HG03060 (cell line): ENCODE data around the gene LCN9.
"Not testable (repeated sequence)": the region's sequence is repeated elsewhere in the genome, so short reads cannot be mapped to it uniquely, and the experiment has no call there.

Experiments used
- ATAC-seq: cut with Tn5 transposase; IDR thresholded peaks from one replicate; pipeline ENCODE4 v1.9.1; 2021; ENCODE audit warnings: low read depth, moderate number of reproducible peaks; ENCODE audit not compliant: unreplicated experiment

Gene LCN9

DNA sequence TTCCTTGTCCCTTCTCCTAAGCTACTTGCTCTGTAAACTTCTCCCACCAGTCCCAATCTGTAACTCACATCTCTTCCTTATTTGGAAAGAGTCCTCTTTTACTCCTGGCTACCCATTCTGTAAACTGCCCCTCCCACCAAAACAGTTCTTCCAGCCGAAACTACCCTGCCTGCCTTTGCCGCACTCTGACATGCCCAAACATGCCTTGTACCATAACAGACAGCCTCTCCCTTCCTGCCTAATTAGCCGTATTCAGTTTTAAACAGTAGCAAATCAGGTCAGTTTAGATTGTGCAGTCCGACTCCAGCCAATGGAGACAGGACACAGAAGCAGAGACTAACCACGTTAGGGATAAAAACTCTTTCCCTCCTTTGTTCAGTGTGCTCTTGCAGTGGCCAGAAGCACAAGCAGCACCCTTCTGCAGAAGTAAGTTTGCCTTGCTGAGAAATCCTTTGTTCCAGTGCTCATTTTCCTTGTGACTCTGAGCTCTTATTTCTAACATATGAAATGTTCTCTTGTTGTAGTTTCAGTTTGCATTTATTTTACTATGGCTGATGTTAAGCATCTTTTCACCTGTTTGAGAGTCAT, 18.4 kb upstream of the LCN9 start:
- no peak for ATAC-seq

DNA sequence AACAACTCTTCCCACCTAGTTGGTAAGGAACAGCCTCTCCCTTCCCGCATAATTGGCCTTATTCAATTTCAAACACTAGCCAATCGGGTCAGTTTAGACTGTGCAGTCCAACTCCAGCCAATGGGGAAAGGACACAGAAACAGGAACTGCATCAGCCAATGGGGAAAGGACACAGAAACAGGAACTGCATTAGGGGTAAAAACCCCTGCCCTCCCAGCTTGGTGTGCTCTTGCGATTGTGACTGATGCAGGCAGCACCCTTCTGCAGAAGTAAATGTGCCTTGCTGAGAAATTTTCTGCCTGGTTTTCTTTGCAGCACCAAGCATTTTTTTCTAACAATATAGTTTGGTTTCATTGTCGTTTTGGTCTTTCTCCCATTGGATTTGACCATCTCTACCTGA, 15.2 kb upstream of the LCN9 start:
- no peak for ATAC-seq

DNA sequence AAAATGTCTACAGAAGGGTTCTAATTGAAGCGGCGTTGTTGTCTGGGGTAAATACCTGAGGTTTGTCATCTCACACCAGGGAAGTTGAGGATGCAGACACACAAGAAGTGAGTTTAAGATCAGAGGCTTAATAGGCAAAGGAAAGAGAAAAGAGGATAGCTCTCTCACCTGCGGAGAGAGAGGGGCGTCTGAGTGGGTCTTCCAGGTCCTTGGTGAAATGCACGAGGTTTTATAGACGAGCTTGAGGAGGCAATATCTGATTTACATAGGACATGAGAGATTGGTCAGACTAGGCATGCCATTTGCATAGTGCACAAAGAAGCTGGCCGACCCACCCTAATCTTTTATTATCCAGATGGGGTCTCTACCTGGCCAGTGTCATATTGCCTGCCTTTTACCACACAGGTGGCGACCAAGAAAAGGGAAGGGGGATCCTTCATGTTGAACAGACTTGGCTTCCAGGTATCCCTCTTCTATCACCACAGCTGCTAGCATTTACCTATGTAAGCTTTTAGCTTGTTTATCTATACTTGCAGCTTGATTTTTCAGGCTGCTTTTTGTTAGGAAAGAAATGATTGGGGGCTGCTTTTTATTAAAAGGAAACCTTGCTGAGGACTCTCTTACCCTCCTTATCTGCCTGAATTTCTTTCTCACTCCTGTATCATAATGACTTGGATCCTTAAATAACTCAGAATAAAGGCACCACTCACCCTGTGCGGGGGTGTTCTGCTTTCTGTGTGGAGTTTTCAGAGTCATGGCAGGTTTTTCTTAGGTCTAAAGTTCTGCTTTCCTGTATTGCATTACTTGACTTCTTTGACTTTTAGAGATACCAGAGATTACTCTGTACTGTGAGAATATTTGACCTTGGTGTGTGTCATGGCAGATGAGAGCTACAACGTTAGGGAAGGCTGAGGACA, 14.4 kb upstream of the LCN9 start:
- no peak for ATAC-seq

- ATAC-seq: no peak
Measured at GRCh38 chr9:135649508-135649907, 13.6 kb upstream of the LCN9 start.

- ATAC-seq: no peak
Measured at GRCh38 chr9:135650408-135650807, 12.7 kb upstream of the LCN9 start.

DNA sequence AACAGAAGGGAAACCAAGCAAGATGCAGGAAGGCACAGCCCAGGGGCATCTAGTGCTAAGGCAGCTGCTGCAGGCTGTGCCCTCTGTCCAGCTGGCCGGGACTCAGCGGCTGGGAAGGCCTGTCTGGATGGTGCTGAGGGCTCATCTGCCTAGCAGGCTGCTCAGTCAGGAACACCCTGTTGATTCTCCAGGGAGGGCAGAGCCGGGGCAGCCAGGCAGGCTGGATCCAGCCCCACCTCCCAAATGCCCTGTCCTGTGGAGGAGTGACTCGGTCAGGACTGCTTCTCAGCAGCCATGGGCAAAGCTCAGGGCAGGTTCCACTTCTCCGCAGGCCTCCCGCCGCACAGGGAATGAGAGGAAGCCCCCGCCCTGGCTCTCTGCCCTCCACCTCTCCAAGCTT, 7.8 kb upstream of the LCN9 start:
- no peak for ATAC-seq

DNA sequence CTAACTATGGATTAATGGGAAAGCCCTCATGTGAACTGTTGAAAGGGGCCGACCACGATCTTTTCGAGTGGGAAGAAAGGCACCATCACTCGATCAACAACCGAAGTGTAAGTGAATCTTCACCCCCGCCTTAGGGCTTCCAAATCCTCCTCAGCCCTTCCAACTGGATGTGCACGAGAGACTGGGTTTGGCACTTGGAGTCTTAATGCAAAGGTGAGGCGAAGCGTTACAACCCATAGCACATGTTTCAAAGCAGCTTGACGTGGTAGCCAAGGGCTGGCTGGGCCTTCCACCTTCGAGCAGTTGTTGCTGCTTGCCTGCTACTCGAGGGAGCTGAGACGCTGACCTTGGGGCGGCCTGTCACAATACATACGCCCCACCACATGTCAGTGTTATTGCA, 5.7 kb upstream of the LCN9 start:
- ATAC-seq: no peak

- ATAC-seq: no peak
Measured at GRCh38 chr9:135659252-135659651, 3.9 kb upstream of the LCN9 start.

GRCh38 chr9:135660407-135660806, 2.7 kb upstream of the LCN9 start:
- ATAC-seq: no peak

DNA sequence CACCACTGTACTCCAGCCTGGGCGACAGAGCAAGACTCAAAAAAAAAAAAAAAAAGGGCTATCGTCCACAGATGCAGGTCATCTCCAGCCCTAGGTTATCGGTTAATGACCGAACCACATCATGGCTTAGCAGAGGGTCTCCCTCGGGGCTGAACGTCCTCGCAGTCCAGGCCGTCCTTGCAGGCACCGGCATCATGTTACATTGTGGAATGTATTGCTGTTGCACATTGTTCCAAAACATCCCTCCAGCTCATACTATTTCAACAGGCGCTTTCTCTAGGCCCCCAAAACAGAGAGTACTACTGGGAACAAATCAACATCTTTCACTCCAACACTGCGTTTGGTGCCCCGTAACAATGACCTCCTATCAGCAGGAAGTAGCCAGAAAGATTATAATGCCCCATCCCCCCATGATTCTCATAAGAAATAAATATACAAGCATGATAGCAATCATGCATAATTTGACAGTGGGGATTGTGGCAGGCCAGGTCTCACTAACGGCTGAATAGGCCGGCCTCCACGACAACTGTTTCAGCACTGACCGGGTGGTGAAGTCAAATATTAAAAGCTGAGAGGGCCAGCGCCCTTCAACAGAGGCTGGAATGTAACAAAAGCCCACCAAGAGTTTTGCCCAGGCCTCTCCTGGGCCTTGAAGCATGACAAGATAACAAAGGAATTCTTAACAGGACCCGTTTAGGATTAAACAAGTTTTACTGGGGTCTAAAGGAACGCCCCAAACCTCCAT, 1.1 kb upstream of the LCN9 start:
- no peak for ATAC-seq

- no peak for ATAC-seq
Measured at GRCh38 chr9:135663451-135663770, 302 bp downstream of the LCN9 start.

GRCh38 chr9:135663857-135664256, 748 bp downstream of the LCN9 start:
- ATAC-seq: no peak

DNA sequence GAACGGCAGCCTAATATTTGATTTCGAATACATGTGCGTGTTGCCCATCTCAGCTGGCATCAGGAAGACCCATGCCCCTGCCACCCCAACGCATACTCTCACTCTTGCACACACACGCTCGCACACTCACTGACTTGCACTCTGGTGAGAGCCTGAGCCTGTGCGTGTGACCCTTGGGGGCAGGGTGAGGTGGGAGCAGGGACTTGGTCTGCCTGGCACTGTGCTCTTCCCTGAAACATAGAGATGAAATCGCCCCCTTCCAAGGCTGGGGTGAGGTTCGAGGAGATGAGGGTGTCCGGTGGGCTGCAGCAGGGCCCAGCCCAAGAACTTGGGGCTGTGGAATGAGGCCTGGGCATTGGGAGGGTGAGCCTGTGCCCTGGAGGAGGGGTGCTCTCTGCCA, 1.2 kb downstream of the LCN9 start:
- no peak for ATAC-seq

DNA sequence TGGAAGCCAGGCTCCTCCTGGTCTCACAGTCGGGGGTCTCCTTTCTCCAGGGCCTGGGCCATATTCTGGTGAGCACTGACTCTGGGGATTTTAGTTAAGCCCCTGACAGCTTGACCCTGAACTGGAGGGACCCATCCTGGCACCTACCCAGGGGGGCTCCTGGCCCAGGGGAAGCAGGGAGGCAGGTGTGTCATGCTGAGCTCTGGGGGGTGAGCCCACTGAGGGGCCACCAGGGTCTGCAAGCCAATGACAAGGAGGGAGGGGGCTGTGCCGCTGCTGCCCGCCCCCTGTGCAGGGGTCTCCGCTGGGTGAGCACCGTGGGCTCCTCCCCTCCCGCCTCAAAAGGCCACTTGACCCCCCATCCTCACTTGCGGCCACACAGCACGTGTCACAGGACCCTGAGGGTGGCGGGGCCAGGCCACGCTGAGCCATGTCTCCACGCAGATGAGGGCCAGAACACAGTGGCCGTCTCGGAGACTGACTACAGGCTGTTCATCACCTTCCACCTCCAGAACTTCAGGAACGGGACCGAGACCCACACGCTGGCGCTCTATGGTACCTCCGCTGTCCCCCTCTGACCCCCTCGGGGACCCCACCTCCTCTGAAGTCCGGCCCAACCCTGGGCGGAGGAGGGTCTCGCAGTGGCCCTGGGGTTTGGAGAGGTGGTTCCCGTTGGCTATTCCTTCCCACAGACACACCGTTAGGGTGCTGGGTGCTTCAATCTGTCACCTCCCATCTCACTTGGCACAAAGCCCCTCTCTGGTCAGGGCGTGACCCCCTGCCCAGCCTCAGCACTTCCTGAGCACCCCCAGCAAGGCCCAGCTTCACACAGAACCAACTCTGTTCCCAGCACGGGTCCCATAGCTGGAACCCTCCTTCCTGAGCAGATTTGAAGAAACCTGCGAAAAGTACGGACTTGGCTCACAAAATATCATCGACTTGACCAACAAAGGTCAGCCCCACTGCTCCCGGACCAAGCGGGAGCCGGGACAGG, 2.0 kb downstream of the LCN9 start:
- ATAC-seq: no peak

- no peak for ATAC-seq
Measured at GRCh38 chr9:135665795-135666189, 2.7 kb downstream of the LCN9 start.

DNA sequence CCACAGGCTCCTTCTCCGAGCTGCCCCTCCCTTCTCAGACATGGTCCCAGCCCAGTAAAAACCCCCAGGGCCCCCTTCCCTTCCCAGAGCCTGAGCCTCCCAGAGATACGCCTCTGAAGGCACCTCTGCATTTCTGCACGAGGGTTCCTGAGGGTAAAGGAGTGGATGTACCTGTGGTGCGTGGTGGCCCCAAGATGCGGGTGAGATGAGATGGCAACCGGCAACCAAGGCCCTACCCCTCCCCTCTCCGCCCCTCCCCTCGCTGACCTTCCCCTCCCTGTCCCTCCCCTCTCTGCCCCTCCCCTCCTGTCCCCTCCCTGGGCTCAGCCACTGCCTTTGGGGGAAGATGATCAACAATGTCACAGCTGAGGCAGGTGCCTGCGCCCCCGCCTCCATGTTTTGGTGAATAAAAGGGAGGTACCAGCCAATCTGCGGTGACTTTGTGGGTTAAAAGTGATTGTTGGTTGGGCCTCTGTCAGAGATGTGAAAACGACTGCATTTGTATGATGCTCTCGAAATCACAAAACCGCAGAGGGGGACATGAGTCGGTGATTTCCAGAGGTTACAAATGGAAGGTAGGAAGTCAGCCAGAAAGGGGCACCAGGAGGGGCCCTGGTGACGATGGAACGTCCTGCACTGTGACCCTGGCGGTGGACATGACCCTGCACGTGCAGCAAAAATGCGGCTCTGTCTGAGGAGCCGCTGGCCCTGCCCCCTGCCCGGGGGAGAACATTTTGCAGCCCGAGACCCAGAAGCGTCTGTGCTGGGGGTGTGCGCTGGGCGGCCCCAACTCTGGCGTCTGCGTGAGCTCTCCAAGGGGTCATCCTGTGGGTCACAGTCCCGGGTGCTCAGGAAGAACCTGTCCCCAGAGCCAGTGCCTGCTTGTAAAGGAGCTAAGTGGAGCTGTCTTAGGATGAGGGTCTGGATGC, 3.7 kb downstream of the LCN9 start:
- no peak for ATAC-seq

DNA sequence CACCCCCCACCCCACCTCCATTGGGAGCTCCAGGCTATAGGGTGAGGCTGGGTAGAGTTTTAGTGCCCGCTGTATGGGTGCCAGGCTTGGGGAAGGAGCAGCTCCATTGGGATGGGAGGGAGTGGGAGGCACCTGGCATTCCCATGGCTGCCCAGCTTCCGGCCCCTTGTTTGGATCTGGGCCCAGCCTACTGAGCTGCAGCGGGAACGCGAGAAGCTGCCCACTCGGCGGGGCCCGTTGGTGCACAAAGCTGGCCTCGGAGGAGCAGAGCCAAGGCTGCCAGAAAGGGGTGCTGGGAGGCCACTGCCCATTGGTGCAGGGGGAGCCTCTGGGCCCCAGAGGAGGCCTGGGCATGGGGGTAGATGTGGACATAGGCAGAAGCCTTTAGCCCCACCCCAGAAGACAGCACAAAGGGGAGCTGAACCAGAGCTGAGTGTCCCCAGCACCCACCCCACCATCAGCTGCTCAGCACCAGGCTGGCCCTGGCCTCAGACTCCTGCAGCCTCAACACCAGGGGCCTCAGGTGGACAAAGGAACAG, 4.4 kb downstream of the LCN9 start:
- ATAC-seq: no peak

- not testable (repeated sequence) for ATAC-seq
Measured at GRCh38 chr9:135669018-135669417, 5.9 kb downstream of the LCN9 start.

DNA sequence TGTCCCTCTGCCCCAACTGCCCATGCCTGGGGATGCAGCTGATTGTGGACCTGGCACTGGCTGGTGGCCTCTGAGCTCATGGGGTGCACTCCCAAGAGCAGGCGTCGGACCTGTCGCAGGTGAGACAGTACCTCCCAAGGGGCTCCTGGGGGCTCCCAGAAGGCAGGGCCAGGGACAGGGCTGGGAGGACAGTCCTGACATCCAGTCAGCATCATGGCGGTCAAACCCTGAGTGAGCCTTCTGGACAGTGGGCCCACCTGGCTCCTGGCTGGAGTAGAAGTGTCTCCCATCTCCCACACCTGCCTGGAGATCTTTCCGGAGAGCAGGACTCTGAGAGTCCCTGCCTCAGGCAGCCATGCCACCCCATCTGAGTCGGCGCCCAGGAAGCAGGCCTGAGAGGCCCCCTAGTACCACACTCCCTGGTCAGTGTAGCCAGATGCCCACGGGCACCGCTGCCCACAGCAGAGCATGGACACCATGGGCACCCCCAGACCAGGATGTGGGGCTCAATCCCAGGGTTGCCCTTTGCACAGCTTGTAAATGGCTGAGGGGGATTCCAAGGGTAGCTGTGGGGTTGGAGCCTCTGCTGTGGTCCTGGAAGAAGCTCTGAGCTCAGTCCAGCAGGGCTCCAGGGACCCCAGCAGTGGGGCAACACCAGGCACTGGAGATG, 6.6 kb downstream of the LCN9 start:
- no peak for ATAC-seq
